ENCODE data around the gene HMCES.
A peak's percentile ranks its signal among the peaks of the same experiment; 100 is the strongest.

Gene HMCES, protein sequence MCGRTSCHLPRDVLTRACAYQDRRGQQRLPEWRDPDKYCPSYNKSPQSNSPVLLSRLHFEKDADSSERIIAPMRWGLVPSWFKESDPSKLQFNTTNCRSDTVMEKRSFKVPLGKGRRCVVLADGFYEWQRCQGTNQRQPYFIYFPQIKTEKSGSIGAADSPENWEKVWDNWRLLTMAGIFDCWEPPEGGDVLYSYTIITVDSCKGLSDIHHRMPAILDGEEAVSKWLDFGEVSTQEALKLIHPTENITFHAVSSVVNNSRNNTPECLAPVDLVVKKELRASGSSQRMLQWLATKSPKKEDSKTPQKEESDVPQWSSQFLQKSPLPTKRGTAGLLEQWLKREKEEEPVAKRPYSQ

GRCh38 chr3:129278439-129278965 lies at the start of gene HMCES:
Gene HMCES (plus strand): TSS chr3:129278870. CDS start chr3:129279733, 863 bp downstream.
- peak; percentile 66 for DNase-seq (ENCODE audit: low read depth)

DNA sequence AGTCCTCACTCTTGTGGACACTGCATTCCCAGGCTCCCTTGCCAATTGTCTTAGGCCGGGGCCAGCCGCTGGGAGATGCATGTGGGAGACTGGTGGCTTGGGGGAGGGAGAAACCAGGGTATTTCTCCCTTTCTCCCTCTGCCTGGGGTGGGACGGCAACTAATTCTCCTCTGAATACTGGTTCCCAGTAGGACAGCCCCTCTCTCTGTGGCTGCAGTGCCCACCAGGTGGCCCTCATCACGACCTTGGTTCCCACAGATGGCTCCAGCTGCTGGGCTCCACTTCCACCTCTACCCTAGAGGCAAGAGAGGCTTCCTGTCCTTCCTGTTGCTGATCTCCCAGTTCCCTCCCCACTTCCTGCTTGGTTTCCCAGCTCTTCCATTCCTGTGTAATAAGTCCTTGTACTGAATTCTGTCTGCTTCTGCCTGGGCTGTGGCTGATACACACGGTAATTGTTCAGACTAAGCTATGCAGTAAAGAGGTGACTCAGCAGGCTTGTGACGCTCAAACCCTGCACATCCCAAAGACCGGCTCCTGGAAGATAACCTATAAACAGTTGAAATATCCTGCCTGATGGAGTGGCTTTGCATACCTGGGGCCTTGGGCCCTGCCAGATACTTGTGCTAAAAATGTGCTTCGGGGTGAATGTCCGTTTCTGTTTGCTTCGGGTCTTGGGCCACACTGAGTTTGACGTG lies 49.6 kb upstream of the HMCES start:
- peak; percentile 81 for DNase-seq (ENCODE audit: low read depth)

GRCh38 chr3:129230311-129231019 lies 48.2 kb upstream of the HMCES start:
- peak; percentile 90 for DNase-seq (ENCODE audit: low read depth)

- peak; percentile 22 for DNase-seq (ENCODE audit: low read depth)
Measured at GRCh38 chr3:129231331-129232119, 47.1 kb upstream of the HMCES start.

DNA sequence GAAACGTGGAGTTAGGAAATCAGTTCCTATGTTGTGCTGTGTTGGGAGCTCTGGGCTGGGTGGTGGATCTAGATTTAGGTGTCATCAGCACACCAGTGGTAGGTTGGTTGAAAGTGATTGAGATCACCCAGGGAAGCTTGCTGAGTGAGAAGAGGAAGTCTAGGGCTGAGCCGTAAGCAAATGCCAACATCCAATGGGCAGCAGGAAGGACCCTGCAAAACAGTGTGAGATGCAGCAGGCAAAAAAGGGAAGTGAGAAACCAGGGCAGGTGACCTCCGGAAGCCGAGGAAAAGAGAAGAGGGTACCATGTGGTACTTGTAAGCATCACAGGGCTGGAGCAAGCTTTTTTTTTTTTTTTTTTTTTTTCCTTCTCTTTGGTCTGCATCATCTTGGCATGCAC lies 45.1 kb upstream of the HMCES start:
- no peak for DNase-seq (ENCODE audit: low read depth)

DNA sequence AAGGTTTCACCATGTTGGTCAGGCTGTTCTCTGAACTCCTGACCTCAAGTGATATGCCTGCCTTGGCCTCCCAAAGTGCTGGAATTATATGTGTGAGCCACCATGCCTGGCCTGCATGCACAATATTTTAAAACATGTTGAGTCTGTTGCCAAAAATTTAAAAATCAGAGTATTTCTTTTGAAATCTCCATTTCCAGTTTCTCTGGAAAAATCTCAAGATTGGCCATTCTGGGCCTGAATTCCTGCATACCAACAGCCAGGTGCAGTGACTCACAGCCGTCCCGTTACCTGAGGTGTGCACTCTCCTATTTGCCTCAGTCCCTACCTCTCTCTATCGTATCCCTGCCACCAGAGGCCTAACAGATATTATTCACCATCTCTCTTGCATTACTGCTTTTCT lies 44.2 kb upstream of the HMCES start:
- DNase-seq (ENCODE audit: low read depth): no peak

GRCh38 chr3:129235344-129235917 lies 43.2 kb upstream of the HMCES start:
- DNase-seq (ENCODE audit: low read depth): no peak

- DNase-seq (ENCODE audit: low read depth): peak; percentile 32
Measured at GRCh38 chr3:129238945-129239705, 39.5 kb upstream of the HMCES start.

DNA sequence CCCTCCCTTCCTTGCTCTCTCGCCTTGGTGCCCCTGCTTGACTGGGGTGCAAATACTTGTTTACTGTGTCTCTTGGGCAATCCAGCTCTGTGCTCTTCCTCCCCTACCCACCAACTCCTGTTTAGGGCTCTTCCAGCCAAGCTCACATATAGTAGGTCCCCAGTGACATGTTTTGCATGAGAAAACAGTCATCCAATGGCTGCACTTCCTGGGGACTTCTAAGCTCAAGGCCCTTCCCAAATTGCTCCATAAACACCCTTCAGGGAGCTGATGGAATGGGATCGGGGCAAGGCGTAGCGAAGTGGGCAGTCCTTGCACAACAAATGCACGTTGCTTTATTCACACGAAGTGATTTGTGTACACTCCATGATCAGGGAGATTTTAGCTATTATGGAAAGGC lies 38.7 kb upstream of the HMCES start:
- no peak for DNase-seq (ENCODE audit: low read depth)

DNA sequence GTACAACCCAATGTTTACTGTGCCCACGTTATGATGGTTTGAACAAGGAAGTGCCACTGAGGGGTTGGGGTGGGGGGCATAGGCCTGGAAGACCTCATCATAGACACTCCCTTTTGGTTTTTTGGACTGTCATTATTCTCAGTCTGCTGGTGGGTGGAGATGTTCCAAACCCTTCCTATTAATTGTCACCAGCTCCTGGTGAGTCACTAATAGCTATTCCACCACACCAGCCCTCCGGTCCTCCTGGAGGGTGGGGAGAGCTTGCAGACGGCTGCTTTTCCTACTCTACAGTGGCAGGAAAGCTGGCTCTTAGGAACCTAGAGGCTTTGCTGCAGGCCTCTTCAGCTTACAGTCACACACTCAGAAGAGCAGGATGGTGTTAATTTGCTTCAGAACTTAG lies 38.2 kb upstream of the HMCES start:
- no peak for DNase-seq (ENCODE audit: low read depth)

DNA sequence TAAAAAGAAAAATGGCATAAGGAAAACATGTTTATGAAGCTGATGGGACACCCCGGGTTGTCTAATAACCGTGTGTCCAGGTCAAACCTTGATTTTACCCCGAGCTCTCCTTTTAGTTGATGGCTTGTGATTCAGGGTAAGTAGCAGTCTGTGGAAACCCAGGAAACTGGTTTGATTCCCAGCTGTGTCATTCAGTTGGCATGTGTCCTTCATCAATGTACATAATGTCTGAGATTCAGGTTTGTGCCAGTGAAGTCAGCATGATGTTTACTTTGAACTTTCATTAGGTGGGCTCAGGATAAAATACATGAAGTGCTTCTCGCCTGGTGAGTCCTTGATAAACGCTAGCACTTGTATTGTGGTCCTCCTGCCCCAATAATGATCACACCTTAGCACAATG lies 33.5 kb upstream of the HMCES start:
- no peak for DNase-seq (ENCODE audit: low read depth)

DNA sequence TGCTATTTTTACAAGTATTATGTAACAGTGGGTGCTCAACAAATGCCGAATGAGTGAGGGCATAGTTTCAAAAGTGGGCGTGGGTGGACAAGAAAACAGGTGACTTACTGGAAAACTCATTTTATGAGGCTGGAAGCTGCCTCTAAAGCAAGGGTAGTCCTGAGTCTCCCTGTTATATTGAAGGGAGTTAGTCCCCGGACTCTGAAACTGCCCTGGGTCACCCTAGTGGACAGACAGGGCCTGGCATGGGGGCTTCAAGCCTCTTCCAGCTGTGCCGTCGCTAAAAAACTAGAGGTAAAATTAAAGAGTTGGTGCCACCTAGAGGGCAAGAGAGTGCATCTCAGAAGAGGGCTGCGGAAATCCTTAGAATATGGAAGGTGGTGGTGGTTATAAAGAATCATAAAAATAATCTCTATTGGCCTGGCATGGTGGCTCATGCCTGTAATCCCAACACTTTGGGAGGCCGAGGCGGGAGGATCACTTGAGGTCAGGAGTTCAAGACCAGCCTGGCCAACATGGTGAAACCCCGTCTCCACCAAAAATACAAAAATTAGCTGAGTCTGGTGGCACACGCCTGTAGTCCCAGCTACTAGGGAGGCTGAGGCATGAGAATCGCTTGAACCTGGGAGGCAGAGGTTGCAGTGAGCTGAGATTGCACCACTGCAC lies 32.9 kb upstream of the HMCES start:
- DNase-seq (ENCODE audit: low read depth): peak; percentile 83

DNA sequence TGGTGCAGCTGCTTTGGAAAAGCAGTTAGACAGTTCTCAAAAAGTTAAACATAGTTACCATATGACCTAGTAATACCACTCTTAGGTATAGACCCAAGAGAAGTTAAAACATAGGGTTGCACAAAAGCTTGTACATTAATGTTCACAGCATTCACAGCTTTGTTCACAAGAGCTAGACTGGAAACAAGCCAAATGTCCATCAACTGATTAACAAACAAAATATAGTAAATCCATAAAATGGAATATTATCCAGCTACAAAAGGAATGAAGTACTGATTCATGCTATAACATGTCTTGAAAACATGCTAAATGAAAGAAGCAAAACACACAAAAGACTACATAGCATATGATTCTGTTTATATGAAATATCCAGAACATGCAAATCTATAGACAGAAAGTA lies 32.0 kb upstream of the HMCES start:
- no peak for DNase-seq (ENCODE audit: low read depth)

DNA sequence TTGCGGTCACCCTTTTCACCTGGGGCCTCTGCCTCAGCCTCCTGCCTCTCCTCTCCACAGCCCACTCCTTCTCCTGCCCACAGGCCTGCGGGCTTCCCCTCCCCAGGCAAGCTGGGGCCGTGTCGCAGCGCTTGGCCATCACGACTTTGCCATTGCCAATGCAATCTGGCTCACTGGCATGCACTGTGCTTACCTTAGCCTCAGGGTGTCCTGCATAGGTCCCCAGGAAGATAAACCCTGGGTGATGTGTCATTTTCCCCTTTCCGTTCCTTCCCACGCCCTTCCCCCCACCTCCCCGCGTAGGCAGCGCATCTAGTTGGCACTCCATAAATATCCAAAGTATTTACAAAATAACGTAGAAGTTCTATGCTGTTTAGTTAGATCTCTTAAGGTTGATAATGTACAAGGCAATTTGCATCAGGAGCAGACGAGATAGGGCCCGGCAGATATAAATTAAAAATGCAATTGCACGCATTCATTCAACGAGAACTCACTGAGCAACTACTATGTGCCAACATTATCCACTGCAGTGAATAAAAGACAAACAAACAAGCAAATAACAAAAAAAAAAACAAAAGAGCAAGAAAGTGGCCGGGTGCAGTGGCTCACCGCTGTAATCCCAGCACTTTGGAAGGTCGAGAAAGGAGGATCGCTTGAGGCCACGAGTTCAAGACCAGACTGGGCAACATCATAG lies 30.2 kb upstream of the HMCES start:
- DNase-seq (ENCODE audit: low read depth): no peak

DNA sequence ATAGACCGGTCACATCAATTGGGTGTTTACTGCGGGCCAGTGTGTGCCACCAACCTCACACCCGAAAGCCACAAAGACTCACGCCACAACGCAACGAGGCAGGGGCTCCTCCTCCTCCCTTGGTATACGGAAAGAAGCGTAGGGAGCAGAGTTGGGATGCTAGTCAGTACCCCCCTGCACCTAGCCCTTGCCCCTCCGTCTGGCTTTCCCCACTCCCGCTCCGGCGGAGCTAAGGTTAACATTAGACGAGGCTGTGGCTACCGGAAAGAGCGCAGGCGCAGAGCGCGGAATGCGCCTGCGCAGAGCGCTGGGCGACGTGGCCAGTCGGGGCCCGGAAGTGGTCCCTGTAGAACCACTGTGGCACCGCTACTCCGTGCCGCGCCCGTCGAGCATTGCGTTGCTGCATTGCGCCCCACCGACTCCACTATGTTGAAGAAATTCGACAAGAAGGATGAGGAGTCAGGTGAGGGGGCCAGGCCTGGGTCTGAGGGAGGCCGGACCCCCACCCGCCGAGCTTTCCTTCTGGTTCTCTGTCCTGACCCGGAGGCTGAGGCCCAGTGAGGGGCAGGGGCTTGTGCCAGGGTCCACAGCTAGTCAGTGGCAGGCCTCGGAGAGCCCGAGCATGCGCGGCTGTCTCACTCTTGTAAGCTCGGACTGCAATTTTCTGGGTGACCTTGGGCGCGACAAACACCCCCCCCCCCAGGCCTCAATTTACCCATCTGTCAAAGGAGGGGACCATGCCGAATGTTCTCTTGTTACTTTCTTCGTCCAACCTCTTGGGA lies 29.2 kb upstream of the HMCES start, which contains the start of gene COPG1:
Gene COPG1 (plus strand): TSS at position 323 of the 782 bp plus-strand sequence. CDS start 104 bp downstream, at position 427.
- DNase-seq (ENCODE audit: low read depth): peak; percentile 76

GRCh38 chr3:129252748-129253147 lies 25.9 kb upstream of the HMCES start:
- DNase-seq (ENCODE audit: low read depth): no peak

DNA sequence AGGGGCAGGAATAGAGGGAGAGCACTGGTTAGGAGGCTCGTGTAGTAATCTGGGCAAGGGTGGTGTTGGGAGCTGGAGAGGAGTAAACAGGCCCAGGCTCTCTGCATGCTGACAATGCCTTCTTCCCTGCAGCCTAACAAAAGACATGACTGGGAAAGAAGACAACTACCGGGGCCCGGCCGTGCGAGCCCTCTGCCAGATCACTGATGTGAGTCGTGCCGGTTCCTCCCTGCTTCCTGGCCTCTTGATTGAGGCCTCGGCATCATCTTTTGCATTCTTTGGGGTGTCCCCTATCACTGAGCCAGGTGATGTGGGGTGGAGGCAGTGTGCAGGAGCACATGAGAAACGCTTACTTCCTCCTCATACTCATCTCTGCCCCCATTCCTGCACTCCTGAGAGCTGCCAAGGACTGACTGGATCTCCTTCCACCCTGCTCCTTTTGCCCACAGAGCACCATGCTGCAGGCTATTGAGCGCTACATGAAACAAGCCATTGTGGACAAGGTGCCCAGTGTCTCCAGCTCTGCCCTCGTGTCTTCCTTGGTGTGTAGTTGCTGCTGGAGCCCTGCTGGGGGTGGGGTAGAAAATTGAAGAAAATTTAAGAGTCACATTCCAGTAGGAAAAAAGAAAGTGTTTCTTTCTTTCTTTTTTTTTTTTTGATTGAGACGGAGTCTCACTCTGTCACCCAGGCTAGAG lies 24.0 kb upstream of the HMCES start:
- DNase-seq (ENCODE audit: low read depth): no peak

DNA sequence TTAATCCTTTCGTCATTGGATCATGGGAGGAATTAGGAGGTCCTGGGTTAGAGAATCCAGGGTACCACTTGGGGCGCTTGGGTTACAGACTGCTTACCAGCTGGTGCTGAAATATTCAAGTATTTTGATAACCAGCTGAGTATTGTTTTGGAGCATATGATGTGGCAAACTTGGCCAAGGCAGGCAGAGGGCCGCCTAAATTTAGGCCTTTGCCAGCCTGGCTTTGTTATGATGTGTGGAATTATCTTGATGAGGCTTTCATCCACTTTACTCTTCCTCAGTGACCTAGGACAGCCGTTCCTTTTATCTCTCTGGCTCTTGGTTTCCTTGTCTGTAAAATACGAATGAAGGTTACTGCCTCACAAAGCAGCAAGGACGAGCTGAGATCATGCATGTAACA lies 22.4 kb upstream of the HMCES start:
- DNase-seq (ENCODE audit: low read depth): no peak

Data from amniotic epithelial cell (primary cell).